GM21723 (cell line): ENCODE results near the gene TMEM256.

ENCODE experiments used
- ATAC-seq: cut with Tn5 transposase; IDR thresholded peaks from one replicate; pipeline ENCODE4 v1.9.1; 2021; ENCODE audit warnings: mild to moderate bottlenecking, moderate library complexity; ENCODE audit not compliant: unreplicated experiment

TMEM256 gene

DNA sequence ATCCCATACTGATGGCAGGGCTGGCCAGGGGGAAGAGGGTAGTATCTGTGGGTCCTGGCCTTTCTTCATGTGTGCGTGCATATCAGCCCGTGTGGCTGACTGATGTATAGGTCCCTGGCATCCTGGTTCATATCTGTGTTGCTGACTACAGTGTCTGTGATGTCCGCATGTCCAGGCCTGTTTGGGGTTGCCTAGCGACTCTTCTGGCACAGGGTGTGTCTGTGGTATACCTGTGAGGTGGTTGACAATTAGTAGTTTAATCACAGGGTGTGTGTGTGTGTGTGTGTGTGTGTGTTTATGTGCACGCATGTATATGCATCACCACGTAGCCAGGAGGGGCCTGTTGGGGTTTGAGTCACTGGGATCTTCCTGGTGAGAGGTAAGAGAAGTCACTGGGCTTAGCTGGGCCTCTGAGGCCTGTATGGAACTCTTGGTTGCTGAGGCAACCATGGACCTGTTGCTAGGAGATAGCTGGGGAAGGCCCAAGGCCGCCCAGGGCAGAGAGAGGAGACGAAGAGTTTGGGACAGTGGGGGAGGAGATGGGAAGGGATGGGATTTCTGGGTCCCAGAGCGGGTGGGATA, 49.5 kb downstream of the TMEM256 start:
- no peak for ATAC-seq
